Psoas muscle (tissue), 8 donors: ENCODE data around the gene DNAJC1. TPM values are rescaled to one million over a fixed set of nuclear protein-coding genes. Genes with fewer than 3 reads are reported as not detected.

Experiments
- ATAC-seq, 4 donors: fragments of 200-7000 bp; cut with Tn5 transposase; one replicate each; pipeline ENCODE4 v1.9.1; 2020; ENCODE audit warnings: moderate library complexity in 3 of 4, mild to moderate bottlenecking in 2 of 4
- DNase-seq, 2 donors: peaks; one replicate each; pipeline ENCODE4 v3.0.0-alpha.2; 2020
- H3K27ac ChIP-seq: fragments of 200-600 bp; one replicate; pipeline ENCODE4 v1.8.0; 2022
- H3K27me3 ChIP-seq, 3 donors: fragments of 200-600 bp in 1 of 3; one replicate each; pipeline versions ENCODE4 v1.6.1 to v1.8.0; 2013 to 2022; ENCODE audit warnings: low read length in 2 of 3, mild to moderate bottlenecking in 2 of 3, moderate library complexity in 1 of 3; ENCODE audit not compliant: insufficient read depth in 3 of 3
- H3K36me3 ChIP-seq, 2 donors: fragments of 200-600 bp in 1 of 2; one replicate each; pipeline versions ENCODE4 v1.6.1 to v1.8.0; 2013 to 2022; ENCODE audit warnings: low read depth in 1 of 2, mild to moderate bottlenecking in 1 of 2, moderate library complexity in 1 of 2; ENCODE audit not compliant: insufficient read depth in 1 of 2
- H3K4me1 ChIP-seq: fragments of 200-600 bp; one replicate; pipeline ENCODE4 v1.8.0; 2022
- H3K4me3 ChIP-seq: fragments of 200-600 bp; one replicate; pipeline ENCODE4 v1.8.0; 2022; ENCODE audit warnings: mild to moderate bottlenecking
- H3K9me3 ChIP-seq: fragments of 200-600 bp; one replicate; pipeline ENCODE4 v1.8.0; 2022
- WGBS, 3 donors: extraction: QIAGEN DNeasy Blood & Tissue Kit; methylation state at CpG; one replicate each; pipeline versions ENCODE4 v1.1.6 to v1.1.7; 2013; 5-methylcytosine and 5-hydroxymethylcytosine counted together
- intact Hi-C, 2 donors: fragments of 100-400 bp; cut with DNase I; formaldehyde crosslinking; loops; one replicate each; pipeline versions ENCODE4 v1.11.0 to v1.14.2; 2022
- polyA plus RNA-seq, 3 donors: library from polyadenylated mRNA; stranded (reverse); fragments of 200-250 nt; gene quantifications; one replicate each; pipeline ENCODE4 v1.2.3, GENCODE V29; 2013
- total RNA-seq, 4 donors: library from RNA; stranded (reverse); fragmentation: NEBNext Ultra II Directional in 2 of 4; extraction: Animal tissue kit (Norgen Biotek cat#: 25700) in 2 of 4; gene quantifications; one replicate each; pipeline versions ENCODE4 v1.2.1 to v1.2.4, GENCODE V29; 2021 to 2023
- TF ChIP-seq, protein P1 (sequence below): fragments of 200-600 bp; IDR thresholded peaks from one replicate; pipeline ENCODE4 v1.8.0; 2022; ENCODE audit warnings: antibody characterized with exemption
- donor health status: healthy with polysubstance abuse.
- donor health status: DM: no; HTN: no; CAD: no; lungs with moderate emphysema.
- donor health status: Bipolar disorder and iron deficiency.
- donor health status: healthy.
- donor health status: DM: yes; HTN: yes; CAD: no.
- donor health status: DM: no; HTN: no; CAD: no.
- donor health status: DM: no; HTN: no; CAD: no.
- donor health status: DM: yes; HTN: yes; CAD: no.

The DNAJC1 gene
- total and polyA plus RNA-seq, 7 donors = 6.7 to 21.5 (median 13.2) TPM

DNA sequence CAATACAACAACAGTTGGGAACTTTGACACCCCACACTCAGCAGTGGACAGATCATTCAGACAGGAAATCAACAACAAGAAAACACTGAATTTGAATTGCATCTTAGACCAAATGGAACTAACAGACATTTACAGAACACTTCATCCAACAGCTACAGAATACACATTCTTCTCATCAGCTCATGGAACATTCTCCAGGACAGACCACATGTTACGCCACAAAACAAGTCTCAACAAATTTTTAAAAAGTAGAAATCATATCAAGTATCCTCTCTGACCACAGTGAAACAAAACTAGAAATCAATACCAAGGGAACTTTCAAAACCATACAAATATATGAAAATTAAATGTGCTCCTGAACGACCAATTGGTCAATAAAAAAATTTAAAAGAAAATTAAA, 212.3 kb downstream of the DNAJC1 start:
- no peaks in the 10 kb centered on the region for H3K36me3 ChIP-seq
- no peak overlapping the region for H3K4me3 ChIP-seq
- TF ChIP-seq, protein P1, sequence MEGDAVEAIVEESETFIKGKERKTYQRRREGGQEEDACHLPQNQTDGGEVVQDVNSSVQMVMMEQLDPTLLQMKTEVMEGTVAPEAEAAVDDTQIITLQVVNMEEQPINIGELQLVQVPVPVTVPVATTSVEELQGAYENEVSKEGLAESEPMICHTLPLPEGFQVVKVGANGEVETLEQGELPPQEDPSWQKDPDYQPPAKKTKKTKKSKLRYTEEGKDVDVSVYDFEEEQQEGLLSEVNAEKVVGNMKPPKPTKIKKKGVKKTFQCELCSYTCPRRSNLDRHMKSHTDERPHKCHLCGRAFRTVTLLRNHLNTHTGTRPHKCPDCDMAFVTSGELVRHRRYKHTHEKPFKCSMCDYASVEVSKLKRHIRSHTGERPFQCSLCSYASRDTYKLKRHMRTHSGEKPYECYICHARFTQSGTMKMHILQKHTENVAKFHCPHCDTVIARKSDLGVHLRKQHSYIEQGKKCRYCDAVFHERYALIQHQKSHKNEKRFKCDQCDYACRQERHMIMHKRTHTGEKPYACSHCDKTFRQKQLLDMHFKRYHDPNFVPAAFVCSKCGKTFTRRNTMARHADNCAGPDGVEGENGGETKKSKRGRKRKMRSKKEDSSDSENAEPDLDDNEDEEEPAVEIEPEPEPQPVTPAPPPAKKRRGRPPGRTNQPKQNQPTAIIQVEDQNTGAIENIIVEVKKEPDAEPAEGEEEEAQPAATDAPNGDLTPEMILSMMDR = no peak
- no peaks in the 10 kb centered on the region for H3K27me3 ChIP-seq
- ATAC-seq (no peak), DNase-seq (no peak)
- no peaks in the 10 kb centered on the region for H3K9me3 ChIP-seq
- H3K27ac ChIP-seq = no peak overlapping the region
- intact Hi-C loops = no loop called here
- H3K4me1 ChIP-seq = no peaks in the 10 kb centered on the region
- WGBS, 3 donors = 92 to 96% (median 93%) methylated on average over 2 of the region's 2 CpGs

DNA sequence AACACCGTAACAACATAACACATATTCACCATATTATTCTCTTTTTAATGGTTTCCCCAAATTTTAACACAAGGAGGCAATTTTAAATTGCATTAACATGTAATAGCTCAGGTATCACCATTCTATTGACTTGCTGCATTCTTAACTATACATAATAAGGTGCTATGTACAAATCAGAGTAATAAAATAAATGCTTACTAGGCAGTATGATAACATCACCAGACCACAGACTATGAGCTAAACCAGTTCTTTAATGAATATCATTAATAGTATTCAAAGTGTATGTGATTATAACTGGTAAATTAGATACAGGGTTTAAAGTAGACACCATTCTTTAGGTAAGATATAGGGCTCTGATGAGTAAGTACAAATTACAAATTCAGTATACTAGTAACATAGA, 226.6 kb downstream of the DNAJC1 start:
- Histone ChIP-seq H3K4me3 (no peak overlapping the region), H3K4me1 (no peaks in the 10 kb centered on the region), H3K27me3 (no peaks in the 10 kb centered on the region), H3K27ac (no peak overlapping the region), H3K9me3 (no peaks in the 10 kb centered on the region), H3K36me3 (no peaks in the 10 kb centered on the region)
- 95 to 99% (median 98%) methylated on average over 1 of the region's 1 CpG for WGBS, 3 donors
- no peak for ATAC-seq
- intact Hi-C loops = no loop called here
- TF ChIP-seq, protein P1 = no peak
- DNase-seq = no peak

DNA sequence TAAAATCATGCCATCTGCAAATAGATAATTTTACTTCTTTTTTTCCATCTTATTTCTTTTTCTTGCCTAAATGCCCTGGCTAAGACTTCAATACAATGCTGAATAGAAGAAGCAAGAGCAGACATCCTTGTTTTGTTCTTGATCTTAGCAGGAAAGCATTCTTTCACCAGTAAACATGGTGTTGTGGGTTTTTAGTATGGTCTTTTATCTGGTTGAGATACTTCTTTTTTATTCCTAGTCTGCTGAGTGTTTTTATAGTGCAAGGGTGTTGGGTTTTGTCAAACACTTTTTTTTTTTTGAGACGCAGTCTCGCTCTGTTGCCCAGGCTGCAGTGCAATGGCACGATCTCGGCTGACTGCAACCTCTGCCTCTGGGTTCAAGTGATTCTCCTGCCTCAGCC, 232.3 kb downstream of the DNAJC1 start:
- Histone ChIP-seq H3K27me3 (no peaks in the 10 kb centered on the region), H3K9me3 (no peaks in the 10 kb centered on the region), H3K36me3 (no peaks in the 10 kb centered on the region), H3K4me1 (no peaks in the 10 kb centered on the region), H3K27ac (no peak overlapping the region), H3K4me3 (no peak overlapping the region)
- intact Hi-C loops = no loop called here
- ATAC-seq = no peak
- no peak for DNase-seq
- TF ChIP-seq, protein P1 = no peak
- 97 to 99% (median 98%) methylated on average over 4 of the region's 4 CpGs for WGBS, 3 donors

DNA sequence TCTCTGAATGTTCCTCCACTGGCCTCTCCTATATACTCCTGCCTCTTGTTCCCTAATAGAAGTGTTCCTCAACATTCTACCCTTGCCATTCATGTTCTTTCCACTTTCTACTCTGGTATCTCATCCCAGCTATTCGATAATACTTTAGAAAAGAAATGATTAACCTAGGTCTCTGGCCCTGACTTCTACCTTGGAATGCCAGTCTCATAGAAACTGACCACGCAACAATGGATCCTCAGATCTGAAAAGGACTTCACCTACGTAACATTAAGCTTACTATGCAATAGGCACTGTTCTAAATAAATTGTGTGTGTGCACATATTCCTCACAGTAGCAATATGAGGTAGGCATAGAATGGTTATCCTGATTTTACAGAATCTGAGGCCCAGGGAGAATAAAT, 234.5 kb downstream of the DNAJC1 start:
- Histone ChIP-seq H3K4me1 (no peaks in the 10 kb centered on the region), H3K36me3 (no peaks in the 10 kb centered on the region), H3K27me3 (no peaks in the 10 kb centered on the region), H3K4me3 (no peak overlapping the region), H3K27ac (no peak overlapping the region), H3K9me3 (no peaks in the 10 kb centered on the region)
- ATAC-seq (no peak), DNase-seq (no peak)
- intact Hi-C loops = no loop called here
- TF ChIP-seq, protein P1 = no peak
- 97 to 99% (median 97%) methylated on average over 3 of the region's 3 CpGs for WGBS, 3 donors

DNA sequence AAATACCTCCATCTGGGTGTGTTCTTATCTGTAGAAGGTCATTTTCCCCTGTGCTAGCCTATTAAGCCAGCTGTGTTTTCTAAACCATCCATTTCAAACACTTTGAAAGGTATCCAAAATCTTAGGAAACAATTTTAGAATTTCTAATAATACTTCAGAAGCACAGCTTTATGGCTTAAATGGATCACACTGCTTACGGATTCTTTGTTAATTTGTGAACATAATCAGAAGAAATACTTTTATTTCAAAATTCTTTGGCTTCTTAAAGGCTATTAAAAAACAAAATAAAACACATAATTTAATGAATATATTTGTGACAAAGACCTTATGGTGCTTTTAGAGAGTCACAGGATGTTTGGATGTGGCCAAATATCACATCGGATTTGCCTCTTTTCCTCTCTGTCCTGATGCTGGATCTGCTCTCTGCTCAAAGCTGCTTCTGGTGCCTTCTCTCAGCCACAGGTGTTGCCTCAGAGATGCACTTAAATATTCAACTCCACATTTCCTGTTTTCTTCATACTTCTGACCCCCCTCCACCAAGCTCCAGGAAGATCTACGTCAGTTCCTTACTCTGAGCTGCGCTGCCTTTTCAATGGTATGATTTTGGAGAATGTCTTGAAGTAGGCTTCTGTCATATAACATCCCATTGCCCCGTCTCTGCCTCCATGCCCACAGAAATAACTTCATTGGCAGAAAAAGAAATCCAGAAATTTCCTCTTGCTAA, 238.9 kb downstream of the DNAJC1 start:
- no peak overlapping the region for H3K27ac ChIP-seq
- ATAC-seq (no peak), DNase-seq (no peak)
- 77 to 84% (median 82%) methylated on average over 5 of the region's 5 CpGs for WGBS, 3 donors
- intact Hi-C loops = no loop called here
- TF ChIP-seq, protein P1 = no peak
- no peaks in the 10 kb centered on the region for H3K27me3 ChIP-seq
- peaks cover 0 to 1% of the 10 kb centered on the region in 2 donors for H3K36me3 ChIP-seq
- H3K9me3 ChIP-seq = no peaks in the 10 kb centered on the region
- no peaks in the 10 kb centered on the region for H3K4me1 ChIP-seq
- H3K4me3 ChIP-seq = no peak overlapping the region
